Bronchial epithelial cell (primary cell): Measurements from ENCODE around the gene EPS15. TPM values are rescaled to one million over a fixed set of nuclear protein-coding genes. Genes with fewer than 3 reads are reported as not detected.

ENCODE experiments used
- DNase-seq: peaks from one replicate; pipeline ENCODE4 v3.0.0-alpha.2; 2010; ENCODE audit warnings: low read depth
- FAIRE-seq: peaks from 2 replicates; lab custom pipeline; 2011; peaks lifted over from hg19 to GRCh38; lab: Jason Lieb, UNC
- H3K27me3 ChIP-seq: 2 replicates; pipeline ENCODE4 v1.5.1; 2011; ENCODE audit warnings: low read length; ENCODE audit not compliant: control insufficient read depth, insufficient read depth
- H3K36me3 ChIP-seq: 2 replicates; pipeline ENCODE4 v1.5.1; 2011; ENCODE audit warnings: low read length; ENCODE audit not compliant: control insufficient read depth, insufficient read depth
- H3K4me3 ChIP-seq: 2 replicates; pipeline ENCODE4 v1.5.1; 2011; ENCODE audit warnings: mild to moderate bottlenecking, low read depth, low read length, control low read depth
- total RNA-seq: library from RNA; depleted of rRNA; stranded (reverse); fragments of >200 nt; gene quantifications from 2 replicates; pipeline ENCODE4 v1.2.1, GENCODE V29; 2014
- TF ChIP-seq, protein P1 (sequence below): IDR thresholded peaks from 2 replicates; pipeline ENCODE4 v1.5.1; 2011; ENCODE audit warnings: mild to moderate bottlenecking, moderate library complexity, low read length, control low read depth, inconsistent platforms; ENCODE audit not compliant: insufficient read depth, severe bottlenecking

Gene EPS15
- total RNA-seq, 1 donor from 2014 or later, result 34.8 TPM

- Histone ChIP-seq H3K36me3 (no peaks in the 10 kb centered on the region), H3K27me3 (no peaks in the 10 kb centered on the region), H3K4me3 (no peak overlapping the region)
- DNase-seq (no peak), FAIRE-seq (no peak)
- TF ChIP-seq, protein P1, sequence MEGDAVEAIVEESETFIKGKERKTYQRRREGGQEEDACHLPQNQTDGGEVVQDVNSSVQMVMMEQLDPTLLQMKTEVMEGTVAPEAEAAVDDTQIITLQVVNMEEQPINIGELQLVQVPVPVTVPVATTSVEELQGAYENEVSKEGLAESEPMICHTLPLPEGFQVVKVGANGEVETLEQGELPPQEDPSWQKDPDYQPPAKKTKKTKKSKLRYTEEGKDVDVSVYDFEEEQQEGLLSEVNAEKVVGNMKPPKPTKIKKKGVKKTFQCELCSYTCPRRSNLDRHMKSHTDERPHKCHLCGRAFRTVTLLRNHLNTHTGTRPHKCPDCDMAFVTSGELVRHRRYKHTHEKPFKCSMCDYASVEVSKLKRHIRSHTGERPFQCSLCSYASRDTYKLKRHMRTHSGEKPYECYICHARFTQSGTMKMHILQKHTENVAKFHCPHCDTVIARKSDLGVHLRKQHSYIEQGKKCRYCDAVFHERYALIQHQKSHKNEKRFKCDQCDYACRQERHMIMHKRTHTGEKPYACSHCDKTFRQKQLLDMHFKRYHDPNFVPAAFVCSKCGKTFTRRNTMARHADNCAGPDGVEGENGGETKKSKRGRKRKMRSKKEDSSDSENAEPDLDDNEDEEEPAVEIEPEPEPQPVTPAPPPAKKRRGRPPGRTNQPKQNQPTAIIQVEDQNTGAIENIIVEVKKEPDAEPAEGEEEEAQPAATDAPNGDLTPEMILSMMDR, result no peak
These were observed 214.7 kb downstream of the EPS15 start for GRCh38 chr1:51304360-51304759.

Other genes starting within 250 kb of the EPS15 start
- 6.1 and 20.5 TPM in 2 replicates for gene TTC39A, start 188.7 kb downstream of the EPS15 start, total RNA-seq
- gene OSBPL9, start 97.8 kb upstream of the EPS15 start, total RNA-seq, result 66.4 and 69.8 TPM in 2 replicates